ENCODE data around the gene HMGXB4.

The HMGXB4 gene

DNA sequence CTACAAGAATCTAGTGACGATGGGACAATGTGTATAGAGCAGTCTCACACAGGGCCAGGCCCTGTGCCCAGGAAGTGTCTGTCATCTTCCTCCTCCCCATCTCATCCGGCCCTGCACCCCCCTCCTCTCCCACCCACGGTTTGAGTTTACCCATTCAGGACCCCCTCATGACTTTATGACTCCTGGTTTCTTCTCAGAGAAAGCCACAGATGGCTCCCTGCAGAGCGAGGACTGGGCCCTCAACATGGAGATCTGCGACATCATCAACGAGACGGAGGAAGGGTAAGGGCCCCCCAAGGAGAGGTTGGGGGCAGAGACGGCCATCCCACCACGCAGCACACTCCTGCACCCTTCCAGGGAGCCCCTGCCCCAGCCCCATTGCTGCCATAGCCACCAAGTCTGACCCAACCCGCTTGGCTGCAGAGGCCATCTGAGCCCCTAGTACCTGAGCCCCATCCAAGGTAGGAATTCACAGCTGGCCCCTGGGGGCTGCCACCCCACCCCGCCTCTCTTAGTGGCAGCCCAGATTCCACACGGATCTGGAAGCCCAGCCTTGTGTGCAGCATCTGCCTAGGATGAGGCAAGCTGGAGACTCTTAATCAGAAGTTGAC is 60.5 kb downstream of the HMGXB4 start:
- no peak for TF ChIP-seq CTCF (IDR thresholded peaks at IDR 0.05; ENCODE audit: borderline replicate concordance, extremely low read depth, low read length, poor library complexity, severe bottlenecking)
- TF ChIP-seq EZH2 (IDR thresholded peaks at IDR 0.05; ENCODE audit: borderline replicate concordance, low read depth, low read length, severe bottlenecking): no peak
- no peak for ATAC-seq (ENCODE audit: insufficient read depth, low read depth)
- H3K9me3 ChIP-seq (ENCODE audit: insufficient read depth, low read length, severe bottlenecking): no peaks in the 10 kb centered on the region
- peaks cover 15% of the 10 kb centered on the region for H4K20me1 ChIP-seq (ENCODE audit: insufficient read depth, low read length)
- no peaks in the 10 kb centered on the region for H3K27me3 ChIP-seq (ENCODE audit: insufficient read depth, low read length, poor library complexity)
- no peak overlapping the region for H2AFZ ChIP-seq (ENCODE audit: low read depth, low read length)
- no peaks in the 10 kb centered on the region for H3K4me1 ChIP-seq (ENCODE audit: insufficient read depth, low read length)
- H3K79me2 ChIP-seq (ENCODE audit: insufficient read depth, low read length): no peaks in the 10 kb centered on the region
- no peak overlapping the region for H3K27ac ChIP-seq (ENCODE audit: low read length)
- no peak overlapping the region for H3K4me3 ChIP-seq (ENCODE audit: low read depth in 1 of 2, low read length in 2 of 2)
- no peak overlapping the region for H3K9ac ChIP-seq (ENCODE audit: low read depth, low read length)
- H3K4me2 ChIP-seq (ENCODE audit: insufficient read depth, low read length): no peak overlapping the region
- no peak for DNase-seq
- H3K36me3 ChIP-seq (ENCODE audit: insufficient read depth, low read length): peaks cover 19% of the 10 kb centered on the region

DNA sequence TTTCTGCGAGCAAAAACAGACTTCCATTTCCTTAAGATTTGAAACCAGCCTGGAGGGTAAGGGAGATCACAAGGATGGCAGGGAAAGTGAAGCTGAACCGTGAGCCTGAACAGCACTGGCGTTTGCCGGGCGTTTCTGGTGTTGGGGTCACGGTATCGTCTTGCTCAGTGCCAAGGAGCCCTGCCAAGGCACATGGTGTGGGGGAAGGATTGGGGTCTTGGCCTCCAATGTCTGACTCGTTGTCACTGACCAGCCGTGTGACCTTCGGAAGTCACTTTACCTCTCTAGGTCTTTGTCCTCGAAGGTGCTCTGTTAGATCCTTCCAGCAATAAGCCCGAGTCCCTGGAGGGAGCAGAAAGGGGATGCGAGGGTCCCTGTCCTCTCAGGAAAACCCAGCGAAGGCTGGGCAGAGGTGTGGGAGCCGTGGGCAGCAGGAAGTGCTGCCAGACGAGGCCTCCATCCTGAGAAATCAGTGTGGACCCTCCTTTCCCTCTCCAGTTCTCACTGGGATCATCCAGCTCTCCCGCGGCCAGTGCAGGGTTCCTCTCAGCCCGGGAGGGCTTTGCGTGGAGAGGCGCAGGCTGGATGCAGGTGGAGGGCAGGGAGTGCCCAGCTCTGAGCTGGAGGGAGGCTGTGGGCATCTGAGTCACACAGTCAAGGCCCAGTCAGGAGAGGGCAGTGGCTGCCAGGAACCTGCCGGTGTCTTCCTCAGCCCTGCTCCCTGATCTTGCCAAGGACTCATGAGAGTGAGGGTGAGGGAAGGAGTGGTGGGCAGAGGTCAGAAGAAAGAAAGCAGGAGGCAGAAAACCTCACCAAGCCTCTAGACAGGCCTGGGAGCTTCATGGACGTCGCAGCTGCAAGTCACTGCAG is 61.3 kb downstream of the HMGXB4 start:
- peaks cover 27% of the 10 kb centered on the region for H3K36me3 ChIP-seq (ENCODE audit: insufficient read depth, low read length)
- no peak overlapping the region for H3K4me3 ChIP-seq (ENCODE audit: low read depth in 1 of 2, low read length in 2 of 2)
- peaks cover 14% of the 10 kb centered on the region; the same call in 1 of the 2 replicates for H4K20me1 ChIP-seq (ENCODE audit: insufficient read depth, low read length)
- no peak overlapping the region for H2AFZ ChIP-seq (ENCODE audit: low read depth, low read length)
- H3K27me3 ChIP-seq (ENCODE audit: insufficient read depth, low read length, poor library complexity): no peaks in the 10 kb centered on the region
- H3K4me2 ChIP-seq (ENCODE audit: insufficient read depth, low read length): no peak overlapping the region
- no peaks in the 10 kb centered on the region for H3K9me3 ChIP-seq (ENCODE audit: insufficient read depth, low read length, severe bottlenecking)
- no peak overlapping the region for H3K9ac ChIP-seq (ENCODE audit: low read depth, low read length)
- no peaks in the 10 kb centered on the region for H3K4me1 ChIP-seq (ENCODE audit: insufficient read depth, low read length)
- TF ChIP-seq CTCF (IDR thresholded peaks at IDR 0.05; ENCODE audit: borderline replicate concordance, extremely low read depth, low read length, poor library complexity, severe bottlenecking) (no peak), EZH2 (IDR thresholded peaks at IDR 0.05; ENCODE audit: borderline replicate concordance, low read depth, low read length, severe bottlenecking) (no peak)
- ATAC-seq (ENCODE audit: insufficient read depth, low read depth): no peak
- no peak overlapping the region for H3K27ac ChIP-seq (ENCODE audit: low read length)
- no peak for DNase-seq
- H3K79me2 ChIP-seq (ENCODE audit: insufficient read depth, low read length): no peaks in the 10 kb centered on the region

DNA sequence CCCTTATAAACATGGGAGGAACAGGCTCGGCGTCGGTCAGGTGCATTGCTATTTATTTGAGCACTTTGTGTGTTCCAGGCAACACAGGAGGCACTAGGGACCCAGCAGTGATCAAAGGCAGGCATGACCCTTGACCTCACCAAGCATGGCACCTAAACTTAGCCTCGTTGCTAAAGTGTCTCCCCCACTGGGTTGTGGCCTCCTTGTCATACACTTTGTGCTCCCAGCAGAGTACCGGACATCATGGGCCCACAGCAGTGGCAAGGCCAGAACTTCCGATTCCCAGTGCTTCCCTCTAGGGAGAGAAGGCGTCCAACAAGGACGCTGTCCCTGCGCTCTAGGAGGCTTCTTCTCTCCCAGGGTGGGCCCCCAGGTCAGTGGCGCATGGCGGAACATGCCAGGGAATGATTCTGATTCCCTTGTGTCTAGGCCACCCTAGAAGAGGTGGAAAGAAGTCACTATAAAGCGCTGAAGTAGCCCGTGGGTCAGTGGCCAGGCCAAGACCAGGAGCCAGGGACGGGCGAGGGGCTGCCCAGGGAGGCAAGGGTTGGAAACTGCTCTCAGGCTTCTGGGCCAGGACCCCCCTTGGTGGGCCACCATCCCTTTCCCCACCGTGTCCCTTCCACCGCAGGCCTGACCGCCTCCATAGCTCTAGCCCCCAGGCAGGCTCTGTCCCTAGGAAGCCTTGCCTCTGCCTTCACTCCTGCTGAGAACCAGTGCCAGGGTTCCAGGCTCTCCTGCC is 62.1 kb downstream of the HMGXB4 start:
- no peaks in the 10 kb centered on the region for H3K27me3 ChIP-seq (ENCODE audit: insufficient read depth, low read length, poor library complexity)
- no peak overlapping the region for H3K9ac ChIP-seq (ENCODE audit: low read depth, low read length)
- peaks cover 36% of the 10 kb centered on the region for H3K36me3 ChIP-seq (ENCODE audit: insufficient read depth, low read length)
- no peak overlapping the region for H2AFZ ChIP-seq (ENCODE audit: low read depth, low read length)
- no peak overlapping the region for H3K4me3 ChIP-seq (ENCODE audit: low read depth in 1 of 2, low read length in 2 of 2)
- H3K4me1 ChIP-seq (ENCODE audit: insufficient read depth, low read length): no peaks in the 10 kb centered on the region
- H4K20me1 ChIP-seq (ENCODE audit: insufficient read depth, low read length): peaks cover 14% of the 10 kb centered on the region; the same call in 1 of the 2 replicates
- H3K9me3 ChIP-seq (ENCODE audit: insufficient read depth, low read length, severe bottlenecking): no peaks in the 10 kb centered on the region
- no peak for ATAC-seq (ENCODE audit: insufficient read depth, low read depth)
- H3K27ac ChIP-seq (ENCODE audit: low read length): no peak overlapping the region
- H3K79me2 ChIP-seq (ENCODE audit: insufficient read depth, low read length): no peaks in the 10 kb centered on the region
- TF ChIP-seq EZH2 (IDR thresholded peaks at IDR 0.05; ENCODE audit: borderline replicate concordance, low read depth, low read length, severe bottlenecking) (no peak), CTCF (IDR thresholded peaks at IDR 0.05; ENCODE audit: borderline replicate concordance, extremely low read depth, low read length, poor library complexity, severe bottlenecking) (no peak)
- no peak overlapping the region for H3K4me2 ChIP-seq (ENCODE audit: insufficient read depth, low read length)
- no peak for DNase-seq

Measured in DND-41 (cell line).